ENCODE data around the gene ATP1A3. TPM values are rescaled to one million over a fixed set of nuclear protein-coding genes. Genes with fewer than 3 reads are reported as not detected.

ATP1A3 gene
- total RNA-seq, 1 experiment from 2014 or later: 34.7 TPM

- ChIA-PET RAD21 (ENCODE audit: low non-redundant PET in 1 of 2, low total read pairs in 2 of 2, uncharacterized antibody in 2 of 2, unreplicated experiment in 2 of 2) (no interaction called here), POLR2A (no interaction called here), CTCF (no interaction called here)
- Histone ChIP-seq H2AFZ (ENCODE audit: low read depth, low read length, poor library complexity, severe bottlenecking) (no peak overlapping the region), H3K9ac (ENCODE audit: low read length) (no peak overlapping the region), H3K4me2 (ENCODE audit: low read length) (no peak overlapping the region), H3K9me2 (ENCODE audit: insufficient read depth) (no peaks in the 10 kb centered on the region), H3K4me3 (replicated peaks in 1 of 2; ENCODE audit: low read depth in 1 of 2, low read length in 2 of 2) (no peak overlapping the region), H3K4me1 (ENCODE audit: control insufficient read depth in 1 of 2, insufficient read depth in 2 of 2, low read length in 2 of 2) (no peaks in the 10 kb centered on the region), H4K20me1 (ENCODE audit: insufficient read depth) (no peaks in the 10 kb centered on the region), H3K9me3 (ENCODE audit: control insufficient read depth in 1 of 2, insufficient read depth in 1 of 2, low read depth in 1 of 2, low read length in 2 of 2) (no peaks in the 10 kb centered on the region), H3K27ac (ENCODE audit: low read depth, low read length) (no peak overlapping the region), H3K36me3 (ENCODE audit: control insufficient read depth in 1 of 2, insufficient read depth in 2 of 2, low read length in 2 of 2) (no peaks in the 10 kb centered on the region), H3K79me2 (ENCODE audit: insufficient read depth, low read length) (no peaks in the 10 kb centered on the region), H3K27me3 (ENCODE audit: insufficient read depth, low read length) (peaks cover 8% of the 10 kb centered on the region; the same call in 1 of the 2 replicates)
- TF ChIP-seq POLR2AphosphoS5 (IDR thresholded peaks at IDR 0.05; ENCODE audit: low read depth, low read length): no peak
- TF ChIP-seq, protein P1, sequence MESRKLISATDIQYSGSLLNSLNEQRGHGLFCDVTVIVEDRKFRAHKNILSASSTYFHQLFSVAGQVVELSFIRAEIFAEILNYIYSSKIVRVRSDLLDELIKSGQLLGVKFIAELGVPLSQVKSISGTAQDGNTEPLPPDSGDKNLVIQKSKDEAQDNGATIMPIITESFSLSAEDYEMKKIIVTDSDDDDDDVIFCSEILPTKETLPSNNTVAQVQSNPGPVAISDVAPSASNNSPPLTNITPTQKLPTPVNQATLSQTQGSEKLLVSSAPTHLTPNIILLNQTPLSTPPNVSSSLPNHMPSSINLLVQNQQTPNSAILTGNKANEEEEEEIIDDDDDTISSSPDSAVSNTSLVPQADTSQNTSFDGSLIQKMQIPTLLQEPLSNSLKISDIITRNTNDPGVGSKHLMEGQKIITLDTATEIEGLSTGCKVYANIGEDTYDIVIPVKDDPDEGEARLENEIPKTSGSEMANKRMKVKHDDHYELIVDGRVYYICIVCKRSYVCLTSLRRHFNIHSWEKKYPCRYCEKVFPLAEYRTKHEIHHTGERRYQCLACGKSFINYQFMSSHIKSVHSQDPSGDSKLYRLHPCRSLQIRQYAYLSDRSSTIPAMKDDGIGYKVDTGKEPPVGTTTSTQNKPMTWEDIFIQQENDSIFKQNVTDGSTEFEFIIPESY (IDR thresholded peaks at IDR 0.05; ENCODE audit: extremely low read depth, insufficient replicate concordance, low read length): no peak
- TF ChIP-seq POLR2A (IDR thresholded peaks at IDR 0.05; ENCODE audit: borderline replicate concordance, extremely low read depth, insufficient read depth, insufficient read length): no peak
- no peak for TF ChIP-seq TCF7L2 (IDR thresholded peaks at IDR 0.05; ENCODE audit: borderline replicate concordance, extremely low read depth, insufficient read depth, insufficient read length)
- no peak for TF ChIP-seq EZH2phosphoT487 (IDR thresholded peaks at IDR 0.05; ENCODE audit: borderline replicate concordance)
- TF ChIP-seq SP1 (IDR thresholded peaks at IDR 0.05; ENCODE audit: low read depth): no peak
- TF ChIP-seq RAD21 (IDR thresholded peaks at IDR 0.05; ENCODE audit: low read depth): no peak
- no peak for TF ChIP-seq FOSL1 (IDR thresholded peaks at IDR 0.05; ENCODE audit: low read depth)
- TF ChIP-seq ELF1 (IDR thresholded peaks at IDR 0.05; ENCODE audit: borderline replicate concordance, low read depth): no peak
- DNase-seq (ENCODE audit: low read depth, low spot score) (no peak), ATAC-seq (no peak)
- intact Hi-C loops (cut with micrococcal nuclease): no loop called here
- no TSS peak for BruUV-seq (replicated peaks)
Observed at GRCh38 chr19:42005504-42005903, 11.5 kb upstream of the ATP1A3 start.
